GM12878 (cell line): ENCODE measurements around the gene COL13A1. TPM values are rescaled to one million over a fixed set of nuclear protein-coding genes. Genes with fewer than 3 reads are reported as not detected.

Experiments
- ATAC-seq: fragments of 200-7000 bp; cut with Tn5 transposase; 3 replicates; pipeline ENCODE4 v1.9.1; 2020; ENCODE audit warnings: mild to moderate bottlenecking, moderate library complexity
- BruUV-seq: library from RNA; stranded (reverse); fragments of 400-500 nt; replicated peaks from 2 replicates; lab custom pipeline; 2021; lab: Mats Ljungman, UMichigan
- CTCF ChIA-PET: fragments of 300-600 bp; sonication (Branson Sonifier 250); formaldehyde crosslinking; extraction: SDS; loops from one replicate; lab custom pipeline; 2021; ENCODE audit warnings: inconsistent platforms; lab: Yijun Ruan, JAX
- POLR2A ChIA-PET: fragments of 350-600 bp; formaldehyde crosslinking; extraction: SDS; loops from one replicate; lab custom pipeline; 2021; ENCODE audit warnings: inconsistent platforms; lab: Charles Lee
- RAD21 ChIA-PET: fragments of 300-600 bp; sonication (Branson Sonifier 250); formaldehyde crosslinking; loops from one replicate; lab custom pipeline; 2023; ENCODE audit warnings: antibody characterized with exemption; ENCODE audit not compliant: unreplicated experiment; lab: Charles Lee
- SMC1A ChIA-PET: fragments of 300-600 bp; sonication (Branson Sonifier 250); formaldehyde crosslinking; loops from one replicate; lab custom pipeline; 2023; ENCODE audit not compliant: unreplicated experiment, uncharacterized antibody; lab: Charles Lee
- DNase-seq: peaks from one replicate; pipeline ENCODE4 v3.0.0-alpha.2; 2011; ENCODE audit warnings: low read depth, low spot score
- FAIRE-seq: peaks from 3 replicates; lab custom pipeline; 2011; peaks lifted over from hg19 to GRCh38; lab: Jason Lieb, UNC
- H2AFZ ChIP-seq: 2 replicates; pipeline ENCODE4 v1.6.0; 2011; ENCODE audit warnings: low read depth, low read length, control low read depth; ENCODE audit not compliant: control insufficient read depth
- H3K27ac ChIP-seq: 2 replicates; pipeline ENCODE4 v1.5.1; 2011; ENCODE audit warnings: control low read depth; ENCODE audit not compliant: control insufficient read depth, insufficient read depth
- H3K27me3 ChIP-seq, 2 experiments: replicated peaks in 1 of 2; 2 replicates each; pipeline versions ENCODE4 v1.6.0 to v1.6.1; 2011; ENCODE audit warnings: low read length in 1 of 2; ENCODE audit not compliant: control insufficient read depth in 2 of 2, insufficient read depth in 2 of 2
- H3K36me3 ChIP-seq, 2 experiments: 2 replicates each; pipeline ENCODE4 v1.5.1; 2011; ENCODE audit warnings: low read length in 1 of 2; ENCODE audit not compliant: control insufficient read depth in 2 of 2, insufficient read depth in 2 of 2
- H3K4me1 ChIP-seq: 2 replicates; pipeline ENCODE4 v1.6.1; 2011; ENCODE audit warnings: mild to moderate bottlenecking, low read length, moderate library complexity, mixed read lengths; ENCODE audit not compliant: control insufficient read depth, insufficient read depth
- H3K4me2 ChIP-seq: 2 replicates; pipeline ENCODE4 v1.6.0; 2011; ENCODE audit warnings: control low read depth; ENCODE audit not compliant: control insufficient read depth, insufficient read depth
- H3K4me3 ChIP-seq: fragments of 200-600 bp; sonication (generic); 2 replicates; pipeline ENCODE4 v1.5.1; 2016
- H3K79me2 ChIP-seq: 2 replicates; pipeline ENCODE4 v1.6.0; 2011; ENCODE audit warnings: low read length; ENCODE audit not compliant: control insufficient read depth, insufficient read depth
- H3K9ac ChIP-seq: 2 replicates; pipeline ENCODE4 v1.8.0; 2011; ENCODE audit warnings: low read length, control low read depth, mixed read lengths; ENCODE audit not compliant: control insufficient read depth, insufficient read depth
- H3K9me3 ChIP-seq: replicated peaks from 3 replicates; pipeline ENCODE4 v1.5.1; 2011; ENCODE audit warnings: mild to moderate bottlenecking, low read length; ENCODE audit not compliant: control insufficient read depth, insufficient read depth
- H4K20me1 ChIP-seq: 2 replicates; pipeline ENCODE4 v1.6.0; 2011; ENCODE audit not compliant: control insufficient read depth, insufficient read depth
- BCL3 ChIP-seq: IDR thresholded peaks from 2 replicates; pipeline ENCODE4 v1.6.1; 2011; ENCODE audit warnings: borderline replicate concordance, low read depth, mild to moderate bottlenecking, moderate library complexity, low read length; ENCODE audit not compliant: insufficient read depth, poor library complexity, severe bottlenecking
- CTCF ChIP-seq, 3 experiments: IDR thresholded peaks in 2 of 3; conservative IDR thresholded peaks in 1 of 3; 2 replicates each; pipeline ENCODE4 v1.5.1; 2011; ENCODE audit warnings: low read depth in 3 of 3, low read length in 3 of 3, mild to moderate bottlenecking in 3 of 3, control low read depth in 2 of 3, moderate library complexity in 2 of 3, inconsistent platforms in 1 of 3, mixed read lengths in 1 of 3; ENCODE audit not compliant: control insufficient read depth in 2 of 3, insufficient read depth in 1 of 3; ENCODE audit errors: extremely low read depth in 1 of 3
- GATAD2B ChIP-seq: fragments of 450-650 bp; conservative IDR thresholded peaks from 2 replicates; pipeline ENCODE4 v1.6.1; 2017; ENCODE audit warnings: low read depth, mild to moderate bottlenecking, moderate library complexity
- IKZF1 ChIP-seq: fragments of 450-650 bp; conservative IDR thresholded peaks from 2 replicates; pipeline ENCODE4 v1.6.1; 2017; ENCODE audit warnings: antibody characterized with exemption, mild to moderate bottlenecking
- KAT2A ChIP-seq: conservative IDR thresholded peaks from 2 replicates; pipeline ENCODE4 v1.6.1; 2011; ENCODE audit warnings: low read depth, low read length; ENCODE audit not compliant: control insufficient read depth
- MYB ChIP-seq: fragments of 150-350 bp; IDR thresholded peaks from 2 replicates; pipeline ENCODE4 v1.6.1; 2014; ENCODE audit warnings: mild to moderate bottlenecking, low read depth, low read length, borderline replicate concordance
- POU2F2 ChIP-seq: IDR thresholded peaks from 3 replicates; pipeline ENCODE4 v1.6.1; 2011; ENCODE audit warnings: low read depth, mild to moderate bottlenecking, low read length, borderline replicate concordance
- RAD21 ChIP-seq: IDR thresholded peaks from 2 replicates; pipeline ENCODE4 v1.6.1; 2011; ENCODE audit warnings: mild to moderate bottlenecking, low read depth, low read length, moderate library complexity; ENCODE audit not compliant: insufficient read depth
- SMC3 ChIP-seq: IDR thresholded peaks from 2 replicates; pipeline ENCODE4 v1.6.1; 2011; ENCODE audit warnings: low read length, improper control_type of control experiment, borderline replicate concordance
- STAT3 ChIP-seq: IDR thresholded peaks from 2 replicates; pipeline ENCODE4 v1.6.1; 2011; ENCODE audit warnings: low read depth, low read length, improper control_type of control experiment
- SUZ12 ChIP-seq: fragments of 200-600 bp; sonication (generic); IDR thresholded peaks from one replicate; pipeline ENCODE4 v1.6.1; 2018; ENCODE audit warnings: antibody characterized with exemption, mild to moderate bottlenecking; ENCODE audit not compliant: unreplicated experiment
- WGBS: methylation state at CpG from one replicate; pipeline ENCODE4 v1.1.6; 2016; ENCODE audit warnings: low lambda C conversion rate; ENCODE audit not compliant: insufficient replicate concordance, insufficient coverage; ENCODE audit errors: missing lambda C conversion rate; 5-methylcytosine and 5-hydroxymethylcytosine counted together
- in situ Hi-C: fragments of 300-500 bp; cut with MboI; formaldehyde crosslinking; loops from 9 replicates; pipeline ENCODE4 v1.14.3; 2018; ENCODE audit warnings: mixed read lengths
- intact Hi-C: fragments of 100-400 bp; cut with micrococcal nuclease; formaldehyde crosslinking; loops from one replicate; pipeline ENCODE4 v1.14.2; 2022; ENCODE audit not compliant: unreplicated experiment
- polyA plus RNA-seq, 11 experiments: library from polyadenylated mRNA; depleted of rRNA in 4 of 11; unstranded in 6 of 11; stranded (reverse) in 5 of 11; fragments of >200 nt; fragmentation: Nextera tagmentation in 4 of 11; fragmentation: Illumina TruSeq in 1 of 11; extraction: Ambion mirVana in 4 of 11; extraction: Trizol in 1 of 11; gene quantifications; 1 replicate in 1 of 11; 2 replicates in 10 of 11; pipeline versions ENCODE4 v1.2.1 to v1.2.3, GENCODE V29; 2011 to 2016; ENCODE audit warnings: inconsistent platforms in 2 of 11, missing spikeins in 2 of 11, low read depth in 1 of 11
- total RNA-seq, 4 experiments: library from RNA; depleted of rRNA in 3 of 4; stranded (reverse); fragments of >200 nt in 3 of 4; fragmentation: Illumina TruSeq in 1 of 4; extraction: Trizol in 1 of 4; gene quantifications; 2 replicates each; pipeline versions ENCODE4 v1.2.1 to v1.2.3, GENCODE V29; 2013 to 2021

The COL13A1 gene
- total and polyA plus RNA-seq, 10 of the 15 experiments (the other 5 are each of a cell fraction or from before 2014, with no cell fraction given): 0.03 to 0.15 (median 0.05) TPM; not detected in 7

GRCh38 chr10:69800665-69801064 is 1.0 kb upstream of the COL13A1 start:
- no peak overlapping the region for H3K27ac ChIP-seq
- no peaks in the 10 kb centered on the region for H3K4me1 ChIP-seq
- no TSS peak for BruUV-seq
- DNase-seq (no peak), ATAC-seq (no peak), FAIRE-seq (no peak)
- no peaks in the 10 kb centered on the region for H3K79me2 ChIP-seq
- peaks cover 10 to 18% of the 10 kb centered on the region in 2 experiments for H3K27me3 ChIP-seq
- RAD21 ChIA-PET: no interaction called here
- in situ Hi-C loops (no loop called here), intact Hi-C loops (loop anchor here (1.0 to 5.0 kb wide), 2 partner anchors 156 to 283 kb away; no protein-coding TSS in a partner anchor)
- CTCF ChIA-PET: interaction anchor here (1.0 to 2.3 kb wide), 2 partner anchors 14 to 85 kb away, joined by 3 to 17 read pairs; no protein-coding TSS in a partner anchor
- H3K36me3 ChIP-seq: no peaks in the 10 kb centered on the region
- no peaks in the 10 kb centered on the region; the same call in 2 of the 3 replicates for H3K9me3 ChIP-seq
- no peak overlapping the region for H3K9ac ChIP-seq
- no peak overlapping the region for H3K4me2 ChIP-seq
- 42% methylated on average over 2 of the region's 2 CpGs for WGBS
- SMC1A ChIA-PET: interaction anchor here (0.6 kb wide), 1 partner anchor 156 kb away, joined by 3 read pairs; no protein-coding TSS in a partner anchor
- H3K4me3 ChIP-seq: no peak overlapping the region
- no peak for TF ChIP-seq KAT2A
- no peak for TF ChIP-seq STAT3
- TF ChIP-seq MYB: no peak
- TF ChIP-seq IKZF1: no peak
- TF ChIP-seq POU2F2: no peak
- TF ChIP-seq GATAD2B: no peak
- TF ChIP-seq SUZ12: no peak
- POLR2A ChIA-PET: no interaction called here
- H4K20me1 ChIP-seq: no peaks in the 10 kb centered on the region
- no peak overlapping the region for H2AFZ ChIP-seq

- no peak overlapping the region for H3K4me3 ChIP-seq
- TF ChIP-seq CTCF (IDR thresholded peaks at IDR 0.05 in 2 of 3, conservative IDR thresholded peaks at IDR 0.05 in 1 of 3; ENCODE audit: control insufficient read depth in 2 of 3, extremely low read depth in 1 of 3, insufficient read depth in 1 of 3, low read depth in 3 of 3, low read length in 3 of 3) (peak; percentile 28 to 63 (median 59)), SUZ12 (no peak), RAD21 (0 out of 2 replicates have a peak, but pooled peaks have one; percentile 14), SMC3 (peak; percentile 32; the same call in 1 of the 2 replicates), BCL3 (no peak)
- TF ChIP-seq, all 136 proteins: peak for 3
- H4K20me1 ChIP-seq: no peaks in the 10 kb centered on the region
- in situ Hi-C loops: no loop called here
- POLR2A ChIA-PET: no interaction called here
- FAIRE-seq (no peak), DNase-seq (no peak), ATAC-seq (peak; percentile 77)
- SMC1A ChIA-PET: interaction anchor here (0.6 kb wide), 1 partner anchor 156 kb away, joined by 3 read pairs; no protein-coding TSS in a partner anchor
- H3K27ac ChIP-seq: no peak overlapping the region
- no peaks in the 10 kb centered on the region; the same call in 2 of the 3 replicates for H3K9me3 ChIP-seq
- no peaks in the 10 kb centered on the region for H3K79me2 ChIP-seq
- no TSS peak for BruUV-seq
- H3K4me2 ChIP-seq: no peak overlapping the region
- H3K4me1 ChIP-seq: no peaks in the 10 kb centered on the region
- no peak overlapping the region for H3K9ac ChIP-seq
- RAD21 ChIA-PET: no interaction called here
- intact Hi-C loops: loop anchor here (1.0 to 5.0 kb wide), 2 partner anchors 157 to 284 kb away; no protein-coding TSS in a partner anchor
- H3K27me3 ChIP-seq: peaks cover 10 to 18% of the 10 kb centered on the region in 2 experiments
- no peak overlapping the region for H2AFZ ChIP-seq
- H3K36me3 ChIP-seq: no peaks in the 10 kb centered on the region
- CTCF ChIA-PET: interaction anchor here (0.7 to 2.3 kb wide), 5 partner anchors 14 to 158 kb away, joined by 3 to 17 read pairs (median 3); no protein-coding TSS in a partner anchor
- WGBS: 2% methylated on average over 8 of the region's 8 CpGs
Measured at GRCh38 chr10:69801094-69801433, 642 bp upstream of the COL13A1 start.
